HG03175 (cell line): ENCODE measurements around the gene TOP3B.
A peak's percentile ranks its signal among the peaks of the same experiment; 100 is the strongest.
"Not testable (repeated sequence)": the region's sequence is repeated elsewhere in the genome, so short reads cannot be mapped to it uniquely, and the experiment has no call there.

Experiments used
- ATAC-seq: cut with Tn5 transposase; IDR thresholded peaks from one replicate; pipeline ENCODE4 v1.9.1; 2021; ENCODE audit warnings: mild to moderate bottlenecking, moderate library complexity; ENCODE audit not compliant: unreplicated experiment

Gene TOP3B

GRCh38 chr22:21947040-21948014 is 35.3 kb downstream of the TOP3B start:
- ATAC-seq: no peak

DNA sequence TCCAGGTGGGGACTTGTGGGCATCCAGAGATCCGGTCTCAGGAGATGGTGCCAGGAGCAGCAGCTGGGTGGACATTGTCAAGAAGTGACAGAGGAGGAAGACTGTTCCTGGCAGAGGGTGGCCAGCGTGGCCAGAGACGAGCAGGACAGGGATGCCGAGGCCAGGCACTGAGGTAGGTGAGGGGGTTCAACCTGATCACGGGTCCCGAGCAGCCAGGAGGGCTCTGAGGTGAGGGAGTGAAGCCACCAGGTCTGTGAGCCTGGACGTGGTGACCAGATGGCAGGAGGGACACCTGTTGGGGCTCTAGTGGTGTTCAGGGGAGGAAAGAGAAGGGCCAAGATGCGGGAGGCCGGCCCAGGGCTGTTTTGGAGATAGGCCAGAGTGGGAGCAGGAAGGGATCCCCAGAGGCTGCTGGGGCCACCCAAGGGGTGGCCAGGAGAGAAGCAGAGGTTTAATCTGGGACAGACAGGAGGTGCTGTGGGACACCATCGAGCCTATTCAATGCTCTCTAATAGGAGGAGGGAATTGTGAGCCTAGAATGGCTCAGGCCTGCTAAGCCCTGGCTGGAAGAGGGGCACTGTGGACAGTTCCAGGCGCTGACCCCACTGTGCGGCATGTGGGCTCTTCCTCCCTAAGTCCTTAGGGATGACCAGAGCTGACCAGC is 36.2 kb downstream of the TOP3B start:
- no peak for ATAC-seq

- no peak for ATAC-seq
Measured at GRCh38 chr22:21945453-21946261, 36.9 kb downstream of the TOP3B start.

GRCh38 chr22:21944871-21945270 is 37.7 kb downstream of the TOP3B start:
- ATAC-seq: no peak

- no peak for ATAC-seq
Measured at GRCh38 chr22:21943571-21944448, 38.8 kb downstream of the TOP3B start.

DNA sequence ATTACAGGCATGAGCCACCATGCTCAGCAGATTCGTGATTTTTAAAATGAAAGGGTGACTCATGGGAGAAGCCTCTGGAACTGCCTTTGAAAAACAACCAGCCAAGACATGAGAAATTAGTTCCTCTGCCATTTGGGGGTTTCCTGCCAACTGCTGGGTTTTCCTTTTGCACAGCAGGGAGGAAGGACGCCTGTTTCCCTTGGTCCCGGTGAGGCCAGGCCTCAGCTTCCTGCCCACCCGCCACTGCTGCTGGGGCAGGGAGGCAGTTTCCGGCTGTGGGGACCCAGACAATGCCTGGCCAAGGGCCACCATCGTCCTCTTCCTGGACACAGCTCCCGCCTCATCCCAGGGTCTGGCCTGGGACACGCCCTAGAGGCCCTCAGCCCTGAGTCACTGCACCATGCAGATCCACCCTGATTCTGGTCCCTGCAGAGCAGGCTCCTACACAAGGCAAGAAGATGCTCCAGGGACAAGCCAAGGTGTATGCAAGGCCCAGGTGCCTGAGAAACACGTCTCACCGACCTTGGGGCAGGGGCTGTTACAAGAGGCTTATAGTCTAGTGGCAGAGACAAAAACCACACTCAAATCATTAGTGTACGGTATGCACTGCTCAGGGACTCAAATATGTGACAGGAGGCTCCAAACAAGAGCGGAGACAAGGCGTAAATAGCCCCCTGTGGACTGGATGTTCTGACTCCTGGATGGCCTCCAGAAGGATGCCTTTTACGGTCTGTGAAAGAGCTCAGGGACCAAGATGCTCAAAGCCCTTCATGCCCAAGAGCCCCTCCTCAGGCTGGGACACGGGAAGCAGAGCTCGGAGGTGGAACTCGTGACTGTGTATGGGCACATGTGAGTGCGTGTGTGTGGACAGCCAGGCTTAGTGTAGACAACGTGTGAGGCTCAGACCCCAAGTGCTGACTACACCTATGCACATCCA is 39.9 kb downstream of the TOP3B start:
- no peak for ATAC-seq

- ATAC-seq: no peak
Measured at GRCh38 chr22:21941921-21942320, 40.7 kb downstream of the TOP3B start.

GRCh38 chr22:21940521-21940920 is 42.1 kb downstream of the TOP3B start:
- ATAC-seq: no peak

DNA sequence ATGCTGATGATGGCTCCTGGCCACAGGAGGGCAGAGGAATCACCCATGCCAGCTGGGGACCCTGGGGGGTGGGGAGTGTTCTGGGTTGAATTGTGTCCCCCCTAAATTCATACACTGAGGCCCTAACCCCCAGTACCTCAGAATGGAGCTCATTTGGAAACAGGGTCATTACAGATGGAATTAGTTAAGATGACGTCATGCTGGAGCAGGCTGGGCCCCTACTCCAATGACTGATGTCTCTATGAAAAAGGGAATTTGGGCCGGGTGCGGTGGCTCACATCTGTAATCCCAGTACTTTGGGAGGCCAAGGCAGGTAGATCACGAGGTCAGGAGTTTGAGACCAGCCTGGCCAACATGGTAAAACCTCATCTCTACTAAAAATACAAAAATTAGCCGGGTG is 42.7 kb downstream of the TOP3B start:
- ATAC-seq: not testable (repeated sequence)

DNA sequence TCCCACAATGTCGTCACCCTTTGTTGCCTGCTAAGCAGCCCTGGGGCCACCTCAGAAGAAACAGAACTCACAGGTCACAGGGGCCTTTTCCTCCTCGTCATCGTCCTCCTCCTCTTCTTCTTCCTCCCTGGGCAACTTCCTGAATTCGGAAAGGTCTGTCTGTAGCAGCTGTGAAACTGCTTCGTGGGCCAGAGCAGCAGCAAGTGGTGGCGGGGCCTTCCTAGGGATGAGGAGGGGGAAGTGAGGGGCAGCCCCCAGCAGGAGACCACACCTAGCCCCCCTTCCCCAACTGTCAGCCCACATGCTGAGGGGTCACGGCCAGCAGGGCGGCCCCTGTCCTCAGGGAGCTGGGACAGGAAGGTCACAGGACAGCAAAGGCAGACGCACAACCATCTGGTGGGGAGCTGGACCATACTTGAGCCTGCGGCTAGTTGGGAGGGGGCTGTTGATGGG is 43.1 kb downstream of the TOP3B start:
- no peak for ATAC-seq

DNA sequence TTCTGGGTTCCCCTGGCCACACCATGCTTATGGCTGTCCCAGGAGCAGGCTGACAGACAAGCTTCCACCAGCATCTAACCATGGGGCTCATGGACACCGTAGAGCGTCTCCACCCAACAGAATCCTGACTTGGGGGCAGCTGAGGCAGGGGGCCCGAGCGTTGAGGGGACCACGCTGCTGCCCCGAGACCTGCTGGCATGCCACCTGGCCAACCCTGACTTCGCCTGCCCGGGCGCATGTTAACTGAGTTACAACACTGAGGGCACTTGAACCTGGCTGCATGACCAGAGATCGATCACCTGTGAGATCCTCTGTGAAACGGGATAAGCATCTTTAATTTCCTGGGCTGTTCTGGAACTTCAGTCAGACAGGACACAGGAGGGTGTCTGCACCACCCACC is 43.7 kb downstream of the TOP3B start:
- ATAC-seq: no peak

GRCh38 chr22:21938071-21938822 is 44.3 kb downstream of the TOP3B start:
- ATAC-seq: peak; percentile 87

GRCh38 chr22:21937821-21938070 is 44.8 kb downstream of the TOP3B start:
- peak; percentile 11 for ATAC-seq

DNA sequence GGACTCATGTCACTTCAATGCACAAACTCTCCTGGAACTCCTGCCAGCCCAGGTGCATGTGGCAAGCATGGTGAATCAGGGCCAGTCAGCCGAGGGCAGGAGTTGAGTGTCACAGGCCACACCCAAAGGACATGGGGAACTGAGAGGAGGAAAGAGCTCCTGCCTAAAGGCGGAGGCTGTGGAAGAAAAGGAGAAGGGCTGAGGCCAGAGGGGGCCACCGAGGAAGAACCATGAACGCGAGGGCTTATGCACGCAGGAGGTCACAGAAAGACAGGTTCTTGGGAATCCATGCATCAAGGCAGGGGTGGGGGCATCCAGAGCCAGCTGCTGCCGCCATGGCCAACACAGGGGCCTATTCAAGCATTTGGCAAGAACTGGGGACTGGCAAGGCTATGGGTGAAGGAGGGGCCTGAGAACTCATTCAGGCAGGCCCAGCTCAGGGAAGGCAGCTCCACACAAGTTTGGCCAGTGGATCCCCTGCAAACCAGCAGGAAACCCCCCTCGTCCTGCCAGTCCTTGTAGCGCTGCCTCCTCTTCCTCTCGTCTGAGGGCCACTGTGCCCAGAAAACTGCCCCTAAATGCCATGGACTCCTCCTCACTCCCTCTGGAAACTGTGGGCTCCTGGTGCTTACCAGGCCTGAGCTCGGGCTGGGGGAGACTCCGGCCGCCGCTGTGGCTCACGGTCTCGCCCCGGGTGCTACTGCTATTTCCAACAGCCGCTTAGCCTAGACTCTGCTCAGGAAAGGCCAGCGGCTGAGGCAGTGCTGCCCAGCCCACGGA is 45.4 kb downstream of the TOP3B start:
- ATAC-seq: no peak

GRCh38 chr22:21936151-21936775 is 46.3 kb downstream of the TOP3B start:
- ATAC-seq: no peak

- ATAC-seq: no peak
Measured at GRCh38 chr22:21933910-21934309, 48.7 kb downstream of the TOP3B start.

- no peak for ATAC-seq
Measured at GRCh38 chr22:21933413-21933812, 49.2 kb downstream of the TOP3B start.
